ENCODE results near the gene PLAC9. TPM values are rescaled to one million over a fixed set of nuclear protein-coding genes. Genes with fewer than 3 reads are reported as not detected.

The PLAC9 gene
- total and polyA plus RNA-seq, 2 experiments from 2014 or later, result 1.1 to 11.0 TPM

GRCh38 chr10:80186364-80187012 lies 54.0 kb downstream of the PLAC9 start:
- Mint-ChIP-seq H3K4me1 (peaks cover 20% of the 10 kb centered on the region), H3K9me3 (no peaks in the 10 kb centered on the region), H3K4me3 (no peak overlapping the region), H3K36me3 (ENCODE audit: low read depth) (no peaks in the 10 kb centered on the region), H3K27me3 (ENCODE audit: insufficient read depth, low read depth, poor library complexity) (no peaks in the 10 kb centered on the region), H3K27ac (no peak overlapping the region)
- Histone ChIP-seq H3K4me1 (ENCODE audit: insufficient read depth) (no peaks in the 10 kb centered on the region; the same call in 1 of the 2 replicates), H3K36me3 (ENCODE audit: insufficient read depth) (no peaks in the 10 kb centered on the region), H3K4me3 (no peak overlapping the region), H4K20me1 (replicated peaks; ENCODE audit: insufficient read depth) (peaks cover 15% of the 10 kb centered on the region), H3F3A (replicated peaks; ENCODE audit: low read depth) (no peaks in the 10 kb centered on the region), H3K79me2 (replicated peaks; ENCODE audit: insufficient read depth) (peaks cover 53% of the 10 kb centered on the region), H3K27ac (ENCODE audit: low read depth) (no peak overlapping the region), H2AFZ (no peak overlapping the region), H3K27me3 (ENCODE audit: insufficient read depth) (no peaks in the 10 kb centered on the region), H3K4me2 (no peak overlapping the region), H3K9me2 (ENCODE audit: insufficient read depth) (no peaks in the 10 kb centered on the region; the same call in 1 of the 2 replicates)
- DNase-seq (ENCODE audit: low spot score), result no peak
- TF ChIP-seq NANOG (IDR thresholded peaks at IDR 0.05; ENCODE audit: borderline replicate concordance) (no peak), ZNF114 (CRISPR knock-in tag; IDR thresholded peaks at IDR 0.05) (no peak), CREB1 (CRISPR knock-in tag; IDR thresholded peaks at IDR 0.05; ENCODE audit: low read depth) (no peak), POLR2AphosphoS5 (IDR thresholded peaks at IDR 0.05; ENCODE audit: low read depth) (no peak), REST (IDR thresholded peaks at IDR 0.05; ENCODE audit: unreplicated experiment) (no peak), EZH2 (IDR thresholded peaks at IDR 0.05; ENCODE audit: low read depth, unreplicated experiment) (no peak), EZH2phosphoT487 (IDR thresholded peaks at IDR 0.05; ENCODE audit: unreplicated experiment) (no peak), STAT1 (IDR thresholded peaks at IDR 0.05; ENCODE audit: unreplicated experiment) (no peak), ZNF331 (CRISPR knock-in tag; IDR thresholded peaks at IDR 0.05; ENCODE audit: low read depth) (no peak), JUNB (IDR thresholded peaks at IDR 0.05; ENCODE audit: unreplicated experiment) (no peak)
- TF ChIP-seq, protein P1, sequence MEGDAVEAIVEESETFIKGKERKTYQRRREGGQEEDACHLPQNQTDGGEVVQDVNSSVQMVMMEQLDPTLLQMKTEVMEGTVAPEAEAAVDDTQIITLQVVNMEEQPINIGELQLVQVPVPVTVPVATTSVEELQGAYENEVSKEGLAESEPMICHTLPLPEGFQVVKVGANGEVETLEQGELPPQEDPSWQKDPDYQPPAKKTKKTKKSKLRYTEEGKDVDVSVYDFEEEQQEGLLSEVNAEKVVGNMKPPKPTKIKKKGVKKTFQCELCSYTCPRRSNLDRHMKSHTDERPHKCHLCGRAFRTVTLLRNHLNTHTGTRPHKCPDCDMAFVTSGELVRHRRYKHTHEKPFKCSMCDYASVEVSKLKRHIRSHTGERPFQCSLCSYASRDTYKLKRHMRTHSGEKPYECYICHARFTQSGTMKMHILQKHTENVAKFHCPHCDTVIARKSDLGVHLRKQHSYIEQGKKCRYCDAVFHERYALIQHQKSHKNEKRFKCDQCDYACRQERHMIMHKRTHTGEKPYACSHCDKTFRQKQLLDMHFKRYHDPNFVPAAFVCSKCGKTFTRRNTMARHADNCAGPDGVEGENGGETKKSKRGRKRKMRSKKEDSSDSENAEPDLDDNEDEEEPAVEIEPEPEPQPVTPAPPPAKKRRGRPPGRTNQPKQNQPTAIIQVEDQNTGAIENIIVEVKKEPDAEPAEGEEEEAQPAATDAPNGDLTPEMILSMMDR (conservative IDR thresholded peaks at IDR 0.05; ENCODE audit: low read depth in 2 of 2), result no peak
- TF ChIP-seq, protein P2, sequence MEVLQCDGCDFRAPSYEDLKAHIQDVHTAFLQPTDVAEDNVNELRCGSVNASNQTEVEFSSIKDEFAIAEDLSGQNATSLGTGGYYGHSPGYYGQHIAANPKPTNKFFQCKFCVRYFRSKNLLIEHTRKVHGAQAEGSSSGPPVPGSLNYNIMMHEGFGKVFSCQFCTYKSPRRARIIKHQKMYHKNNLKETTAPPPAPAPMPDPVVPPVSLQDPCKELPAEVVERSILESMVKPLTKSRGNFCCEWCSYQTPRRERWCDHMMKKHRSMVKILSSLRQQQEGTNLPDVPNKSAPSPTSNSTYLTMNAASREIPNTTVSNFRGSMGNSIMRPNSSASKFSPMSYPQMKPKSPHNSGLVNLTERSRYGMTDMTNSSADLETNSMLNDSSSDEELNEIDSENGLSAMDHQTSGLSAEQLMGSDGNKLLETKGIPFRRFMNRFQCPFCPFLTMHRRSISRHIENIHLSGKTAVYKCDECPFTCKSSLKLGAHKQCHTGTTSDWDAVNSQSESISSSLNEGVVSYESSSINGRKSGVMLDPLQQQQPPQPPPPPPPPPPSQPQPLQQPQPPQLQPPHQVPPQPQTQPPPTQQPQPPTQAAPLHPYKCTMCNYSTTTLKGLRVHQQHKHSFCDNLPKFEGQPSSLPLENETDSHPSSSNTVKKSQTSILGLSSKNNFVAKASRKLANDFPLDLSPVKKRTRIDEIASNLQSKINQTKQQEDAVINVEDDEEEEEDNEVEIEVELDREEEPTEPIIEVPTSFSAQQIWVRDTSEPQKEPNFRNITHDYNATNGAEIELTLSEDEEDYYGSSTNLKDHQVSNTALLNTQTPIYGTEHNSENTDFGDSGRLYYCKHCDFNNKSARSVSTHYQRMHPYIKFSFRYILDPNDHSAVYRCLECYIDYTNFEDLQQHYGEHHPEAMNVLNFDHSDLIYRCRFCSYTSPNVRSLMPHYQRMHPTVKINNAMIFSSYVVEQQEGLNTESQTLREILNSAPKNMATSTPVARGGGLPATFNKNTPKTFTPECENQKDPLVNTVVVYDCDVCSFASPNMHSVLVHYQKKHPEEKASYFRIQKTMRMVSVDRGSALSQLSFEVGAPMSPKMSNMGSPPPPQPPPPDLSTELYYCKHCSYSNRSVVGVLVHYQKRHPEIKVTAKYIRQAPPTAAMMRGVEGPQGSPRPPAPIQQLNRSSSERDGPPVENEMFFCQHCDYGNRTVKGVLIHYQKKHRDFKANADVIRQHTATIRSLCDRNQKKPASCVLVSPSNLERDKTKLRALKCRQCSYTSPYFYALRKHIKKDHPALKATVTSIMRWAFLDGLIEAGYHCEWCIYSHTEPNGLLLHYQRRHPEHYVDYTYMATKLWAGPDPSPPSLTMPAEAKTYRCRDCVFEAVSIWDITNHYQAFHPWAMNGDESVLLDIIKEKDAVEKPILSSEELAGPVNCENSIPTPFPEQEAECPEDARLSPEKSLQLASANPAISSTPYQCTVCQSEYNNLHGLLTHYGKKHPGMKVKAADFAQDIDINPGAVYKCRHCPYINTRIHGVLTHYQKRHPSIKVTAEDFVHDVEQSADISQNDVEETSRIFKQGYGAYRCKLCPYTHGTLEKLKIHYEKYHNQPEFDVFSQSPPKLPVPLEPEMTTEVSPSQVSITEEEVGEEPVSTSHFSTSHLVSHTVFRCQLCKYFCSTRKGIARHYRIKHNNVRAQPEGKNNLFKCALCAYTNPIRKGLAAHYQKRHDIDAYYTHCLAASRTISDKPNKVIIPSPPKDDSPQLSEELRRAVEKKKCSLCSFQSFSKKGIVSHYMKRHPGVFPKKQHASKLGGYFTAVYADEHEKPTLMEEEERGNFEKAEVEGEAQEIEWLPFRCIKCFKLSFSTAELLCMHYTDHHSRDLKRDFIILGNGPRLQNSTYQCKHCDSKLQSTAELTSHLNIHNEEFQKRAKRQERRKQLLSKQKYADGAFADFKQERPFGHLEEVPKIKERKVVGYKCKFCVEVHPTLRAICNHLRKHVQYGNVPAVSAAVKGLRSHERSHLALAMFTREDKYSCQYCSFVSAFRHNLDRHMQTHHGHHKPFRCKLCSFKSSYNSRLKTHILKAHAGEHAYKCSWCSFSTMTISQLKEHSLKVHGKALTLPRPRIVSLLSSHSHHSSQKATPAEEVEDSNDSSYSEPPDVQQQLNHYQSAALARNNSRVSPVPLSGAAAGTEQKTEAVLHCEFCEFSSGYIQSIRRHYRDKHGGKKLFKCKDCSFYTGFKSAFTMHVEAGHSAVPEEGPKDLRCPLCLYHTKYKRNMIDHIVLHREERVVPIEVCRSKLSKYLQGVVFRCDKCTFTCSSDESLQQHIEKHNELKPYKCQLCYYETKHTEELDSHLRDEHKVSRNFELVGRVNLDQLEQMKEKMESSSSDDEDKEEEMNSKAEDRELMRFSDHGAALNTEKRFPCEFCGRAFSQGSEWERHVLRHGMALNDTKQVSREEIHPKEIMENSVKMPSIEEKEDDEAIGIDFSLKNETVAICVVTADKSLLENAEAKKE (CRISPR knock-in tag; IDR thresholded peaks at IDR 0.05), result no peak
- TF ChIP-seq, protein P3, sequence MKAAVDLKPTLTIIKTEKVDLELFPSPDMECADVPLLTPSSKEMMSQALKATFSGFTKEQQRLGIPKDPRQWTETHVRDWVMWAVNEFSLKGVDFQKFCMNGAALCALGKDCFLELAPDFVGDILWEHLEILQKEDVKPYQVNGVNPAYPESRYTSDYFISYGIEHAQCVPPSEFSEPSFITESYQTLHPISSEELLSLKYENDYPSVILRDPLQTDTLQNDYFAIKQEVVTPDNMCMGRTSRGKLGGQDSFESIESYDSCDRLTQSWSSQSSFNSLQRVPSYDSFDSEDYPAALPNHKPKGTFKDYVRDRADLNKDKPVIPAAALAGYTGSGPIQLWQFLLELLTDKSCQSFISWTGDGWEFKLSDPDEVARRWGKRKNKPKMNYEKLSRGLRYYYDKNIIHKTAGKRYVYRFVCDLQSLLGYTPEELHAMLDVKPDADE (IDR thresholded peaks at IDR 0.05), result no peak
- peak; percentile 77 for ATAC-seq
